WTC11 (cell line): ENCODE results near the gene LVRN. TPM values are rescaled to one million over a fixed set of nuclear protein-coding genes. Genes with fewer than 3 reads are reported as not detected.

ENCODE experiments used
- ATAC-seq: fragments of 200-7000 bp; cut with Tn5 transposase; 2 replicates; pipeline ENCODE4 v1.10.0; 2021; ENCODE audit warnings: mild to moderate bottlenecking, moderate library complexity
- CTCF ChIA-PET: fragments of 300-600 bp; sonication (Branson Sonifier 250); formaldehyde crosslinking; loops from one replicate; lab custom pipeline; 2021; ENCODE audit warnings: antibody characterized with exemption; lab: Charles Lee
- POLR2A ChIA-PET: fragments of 350-600 bp; sonication (Branson Sonifier 250); formaldehyde crosslinking; loops from one replicate; lab custom pipeline; 2021; ENCODE audit warnings: antibody characterized with exemption; lab: Charles Lee
- DNase-seq: peaks from one replicate; pipeline ENCODE4 v3.0.0; 2021; ENCODE audit warnings: low spot score
- H3K27ac Mint-ChIP-seq: 2 replicates; pipeline ENCODE4 v1.8.0; 2021; ENCODE audit warnings: mixed read lengths
- H3K27me3 Mint-ChIP-seq: 2 replicates; pipeline ENCODE4 v1.8.0; 2021; ENCODE audit warnings: low read depth, mild to moderate bottlenecking, moderate library complexity, mixed read lengths
- H3K36me3 Mint-ChIP-seq: 2 replicates; pipeline ENCODE4 v1.8.0; 2021; ENCODE audit warnings: mixed read lengths
- H3K4me1 Mint-ChIP-seq: 2 replicates; pipeline ENCODE4 v1.8.0; 2022; ENCODE audit warnings: mixed read lengths
- H3K4me3 Mint-ChIP-seq: 2 replicates; pipeline ENCODE4 v1.8.0; 2021; ENCODE audit warnings: mild to moderate bottlenecking, moderate library complexity, mixed read lengths
- H3K9me3 Mint-ChIP-seq: 2 replicates; pipeline ENCODE4 v1.8.0; 2021; ENCODE audit warnings: mixed read lengths
- CREM ChIP-seq: sonication (generic); formaldehyde crosslinking; IDR thresholded peaks from 2 replicates; pipeline ENCODE4 v1.8.1; 2022; ENCODE audit warnings: mild to moderate bottlenecking, missing genetic modification reagents, moderate library complexity
- IRF2 ChIP-seq: sonication (generic); formaldehyde crosslinking; IDR thresholded peaks from 2 replicates; pipeline ENCODE4 v1.8.0; 2022; ENCODE audit warnings: low read depth, missing genetic modification reagents, borderline replicate concordance
- JUN ChIP-seq: sonication (generic); formaldehyde crosslinking; IDR thresholded peaks from 2 replicates; pipeline ENCODE4 v1.8.0; 2023; ENCODE audit warnings: mild to moderate bottlenecking, missing genetic modification reagents
- MXD4 ChIP-seq: fragments of 250-450 bp; sonication (Bioruptor Pico); IDR thresholded peaks from 2 replicates; pipeline ENCODE4 v1.8.0; 2021; ENCODE audit warnings: mild to moderate bottlenecking, moderate library complexity, borderline replicate concordance
- SP1 ChIP-seq: sonication (generic); formaldehyde crosslinking; conservative IDR thresholded peaks from 2 replicates; pipeline ENCODE4 v1.8.1; 2022; ENCODE audit warnings: missing genetic modification reagents
- ZNF219 ChIP-seq: sonication (generic); formaldehyde crosslinking; IDR thresholded peaks from 2 replicates; pipeline ENCODE4 v1.8.0; 2023; ENCODE audit warnings: missing genetic modification reagents, mild to moderate bottlenecking, borderline replicate concordance
- ZNF396 ChIP-seq: fragments of 250-450 bp; sonication (Bioruptor Pico); IDR thresholded peaks from 2 replicates; pipeline ENCODE4 v1.8.0; 2021; ENCODE audit warnings: mild to moderate bottlenecking, moderate library complexity, borderline replicate concordance
- ZNF423 ChIP-seq: fragments of 250-450 bp; sonication (Bioruptor Pico); IDR thresholded peaks from 2 replicates; pipeline ENCODE4 v2.1.2; 2022; ENCODE audit warnings: mild to moderate bottlenecking, moderate library complexity
- total RNA-seq: library from RNA; stranded (reverse); gene quantifications from 3 replicates; pipeline ENCODE4 v1.2.3, GENCODE V29; 2021
- TF ChIP-seq, protein P1 (sequence below): sonication (generic); formaldehyde crosslinking; IDR thresholded peaks from 2 replicates; pipeline ENCODE4 v1.8.1; 2022; ENCODE audit warnings: mild to moderate bottlenecking, missing genetic modification reagents, moderate library complexity, borderline replicate concordance
- TF ChIP-seq, protein P2 (sequence below): sonication (generic); formaldehyde crosslinking; IDR thresholded peaks from 2 replicates; pipeline ENCODE4 v1.8.1; 2023; ENCODE audit warnings: mild to moderate bottlenecking, missing genetic modification reagents, borderline replicate concordance
- TF ChIP-seq, protein P3 (sequence below): sonication (generic); formaldehyde crosslinking; IDR thresholded peaks from 2 replicates; pipeline ENCODE4 v1.8.1; 2022; ENCODE audit warnings: missing genetic modification reagents, borderline replicate concordance
- TF ChIP-seq, protein P4 (sequence below): fragments of 250-450 bp; sonication (Bioruptor Pico); IDR thresholded peaks from 2 replicates; pipeline ENCODE4 v1.9.0; 2021; ENCODE audit warnings: mild to moderate bottlenecking, borderline replicate concordance
- TF ChIP-seq, protein P5 (sequence below): fragments of 200-600 bp; IDR thresholded peaks from 2 replicates; pipeline ENCODE4 v1.8.0; 2022; ENCODE audit warnings: antibody characterized with exemption
- TF ChIP-seq, protein P6 (sequence below): sonication (generic); formaldehyde crosslinking; IDR thresholded peaks from 2 replicates; pipeline ENCODE4 v1.8.0; 2022; ENCODE audit warnings: mild to moderate bottlenecking, missing genetic modification reagents
- TF ChIP-seq, protein P7 (sequence below): fragments of 250-450 bp; sonication (Bioruptor Pico); IDR thresholded peaks from 2 replicates; pipeline ENCODE4 v1.9.0; 2021; ENCODE audit warnings: mild to moderate bottlenecking
- TF ChIP-seq, protein P8 (sequence below): sonication (generic); formaldehyde crosslinking; IDR thresholded peaks from 2 replicates; pipeline ENCODE4 v1.8.1; 2023; ENCODE audit warnings: mild to moderate bottlenecking, missing genetic modification reagents

Gene LVRN
- total RNA-seq, 1 experiment from 2014 or later = 0.13 TPM

DNA sequence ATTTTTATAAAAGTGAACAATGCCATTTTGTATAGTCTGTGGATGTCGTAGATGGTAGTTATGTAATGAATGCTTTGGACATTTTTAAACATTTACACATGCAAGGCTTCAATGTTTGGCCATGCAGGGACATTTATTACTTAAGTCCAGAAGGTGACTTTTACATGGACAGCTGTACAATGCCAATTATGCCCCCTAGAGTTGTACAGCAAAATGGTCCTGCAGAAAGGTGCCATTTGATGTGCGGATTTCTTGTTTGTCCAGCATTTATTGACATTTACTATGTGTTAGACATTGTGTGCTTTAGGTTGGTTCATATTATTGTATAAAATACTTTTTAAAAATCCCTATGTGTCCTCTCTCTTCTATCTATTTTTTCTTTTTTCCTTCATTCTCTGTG, 100.1 kb downstream of the LVRN start (continued):
- TF ChIP-seq, protein P1, sequence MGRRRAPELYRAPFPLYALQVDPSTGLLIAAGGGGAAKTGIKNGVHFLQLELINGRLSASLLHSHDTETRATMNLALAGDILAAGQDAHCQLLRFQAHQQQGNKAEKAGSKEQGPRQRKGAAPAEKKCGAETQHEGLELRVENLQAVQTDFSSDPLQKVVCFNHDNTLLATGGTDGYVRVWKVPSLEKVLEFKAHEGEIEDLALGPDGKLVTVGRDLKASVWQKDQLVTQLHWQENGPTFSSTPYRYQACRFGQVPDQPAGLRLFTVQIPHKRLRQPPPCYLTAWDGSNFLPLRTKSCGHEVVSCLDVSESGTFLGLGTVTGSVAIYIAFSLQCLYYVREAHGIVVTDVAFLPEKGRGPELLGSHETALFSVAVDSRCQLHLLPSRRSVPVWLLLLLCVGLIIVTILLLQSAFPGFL (CRISPR knock-in tag) = no peak

DNA sequence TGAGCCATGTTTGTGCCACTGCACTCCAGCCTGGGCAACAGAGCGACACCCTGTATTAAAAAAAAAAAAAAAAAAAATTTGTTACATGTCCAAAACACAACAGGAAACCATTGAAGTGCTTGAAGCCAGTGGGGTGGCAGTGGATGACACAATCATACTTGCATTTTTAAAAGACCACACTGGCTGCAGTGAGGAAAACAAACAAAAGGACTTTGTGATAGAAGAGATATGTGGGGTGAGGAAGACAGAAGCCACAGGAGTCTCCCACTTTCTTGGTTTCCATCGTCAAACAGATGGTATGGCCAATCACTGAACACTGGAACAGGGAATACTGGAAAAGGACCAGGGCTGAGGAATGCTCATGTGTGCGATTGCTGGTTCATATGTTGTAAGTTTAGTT, 101.7 kb downstream of the LVRN start:
- ATAC-seq (no peak), DNase-seq (no peak)
- Mint-ChIP-seq H3K9me3 (no peaks in the 10 kb centered on the region), H3K27ac (no peak overlapping the region), H3K36me3 (no peaks in the 10 kb centered on the region), H3K27me3 (no peaks in the 10 kb centered on the region), H3K4me1 (peaks cover 2% of the 10 kb centered on the region; the same call in 1 of the 2 replicates), H3K4me3 (no peak overlapping the region)
- ChIA-PET POLR2A (no interaction called here), CTCF (no interaction called here)
- TF ChIP-seq, protein P2, sequence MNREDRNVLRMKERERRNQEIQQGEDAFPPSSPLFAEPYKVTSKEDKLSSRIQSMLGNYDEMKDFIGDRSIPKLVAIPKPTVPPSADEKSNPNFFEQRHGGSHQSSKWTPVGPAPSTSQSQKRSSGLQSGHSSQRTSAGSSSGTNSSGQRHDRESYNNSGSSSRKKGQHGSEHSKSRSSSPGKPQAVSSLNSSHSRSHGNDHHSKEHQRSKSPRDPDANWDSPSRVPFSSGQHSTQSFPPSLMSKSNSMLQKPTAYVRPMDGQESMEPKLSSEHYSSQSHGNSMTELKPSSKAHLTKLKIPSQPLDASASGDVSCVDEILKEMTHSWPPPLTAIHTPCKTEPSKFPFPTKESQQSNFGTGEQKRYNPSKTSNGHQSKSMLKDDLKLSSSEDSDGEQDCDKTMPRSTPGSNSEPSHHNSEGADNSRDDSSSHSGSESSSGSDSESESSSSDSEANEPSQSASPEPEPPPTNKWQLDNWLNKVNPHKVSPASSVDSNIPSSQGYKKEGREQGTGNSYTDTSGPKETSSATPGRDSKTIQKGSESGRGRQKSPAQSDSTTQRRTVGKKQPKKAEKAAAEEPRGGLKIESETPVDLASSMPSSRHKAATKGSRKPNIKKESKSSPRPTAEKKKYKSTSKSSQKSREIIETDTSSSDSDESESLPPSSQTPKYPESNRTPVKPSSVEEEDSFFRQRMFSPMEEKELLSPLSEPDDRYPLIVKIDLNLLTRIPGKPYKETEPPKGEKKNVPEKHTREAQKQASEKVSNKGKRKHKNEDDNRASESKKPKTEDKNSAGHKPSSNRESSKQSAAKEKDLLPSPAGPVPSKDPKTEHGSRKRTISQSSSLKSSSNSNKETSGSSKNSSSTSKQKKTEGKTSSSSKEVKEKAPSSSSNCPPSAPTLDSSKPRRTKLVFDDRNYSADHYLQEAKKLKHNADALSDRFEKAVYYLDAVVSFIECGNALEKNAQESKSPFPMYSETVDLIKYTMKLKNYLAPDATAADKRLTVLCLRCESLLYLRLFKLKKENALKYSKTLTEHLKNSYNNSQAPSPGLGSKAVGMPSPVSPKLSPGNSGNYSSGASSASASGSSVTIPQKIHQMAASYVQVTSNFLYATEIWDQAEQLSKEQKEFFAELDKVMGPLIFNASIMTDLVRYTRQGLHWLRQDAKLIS = no peak
- TF ChIP-seq, protein P3, sequence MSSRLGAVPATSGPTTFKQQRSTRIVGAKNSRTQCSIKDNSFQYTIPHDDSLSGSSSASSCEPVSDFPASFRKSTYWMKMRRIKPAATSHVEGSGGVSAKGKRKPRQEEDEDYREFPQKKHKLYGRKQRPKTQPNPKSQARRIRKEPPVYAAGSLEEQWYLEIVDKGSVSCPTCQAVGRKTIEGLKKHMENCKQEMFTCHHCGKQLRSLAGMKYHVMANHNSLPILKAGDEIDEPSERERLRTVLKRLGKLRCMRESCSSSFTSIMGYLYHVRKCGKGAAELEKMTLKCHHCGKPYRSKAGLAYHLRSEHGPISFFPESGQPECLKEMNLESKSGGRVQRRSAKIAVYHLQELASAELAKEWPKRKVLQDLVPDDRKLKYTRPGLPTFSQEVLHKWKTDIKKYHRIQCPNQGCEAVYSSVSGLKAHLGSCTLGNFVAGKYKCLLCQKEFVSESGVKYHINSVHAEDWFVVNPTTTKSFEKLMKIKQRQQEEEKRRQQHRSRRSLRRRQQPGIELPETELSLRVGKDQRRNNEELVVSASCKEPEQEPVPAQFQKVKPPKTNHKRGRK (CRISPR knock-in tag) = no peak
- TF ChIP-seq, protein P1 (CRISPR knock-in tag) = no peak
- no peak for TF ChIP-seq IRF2 (CRISPR knock-in tag)
- TF ChIP-seq ZNF423 (CRISPR knock-in tag) = no peak
- no peak for TF ChIP-seq CREM (CRISPR knock-in tag)
- TF ChIP-seq, protein P4, sequence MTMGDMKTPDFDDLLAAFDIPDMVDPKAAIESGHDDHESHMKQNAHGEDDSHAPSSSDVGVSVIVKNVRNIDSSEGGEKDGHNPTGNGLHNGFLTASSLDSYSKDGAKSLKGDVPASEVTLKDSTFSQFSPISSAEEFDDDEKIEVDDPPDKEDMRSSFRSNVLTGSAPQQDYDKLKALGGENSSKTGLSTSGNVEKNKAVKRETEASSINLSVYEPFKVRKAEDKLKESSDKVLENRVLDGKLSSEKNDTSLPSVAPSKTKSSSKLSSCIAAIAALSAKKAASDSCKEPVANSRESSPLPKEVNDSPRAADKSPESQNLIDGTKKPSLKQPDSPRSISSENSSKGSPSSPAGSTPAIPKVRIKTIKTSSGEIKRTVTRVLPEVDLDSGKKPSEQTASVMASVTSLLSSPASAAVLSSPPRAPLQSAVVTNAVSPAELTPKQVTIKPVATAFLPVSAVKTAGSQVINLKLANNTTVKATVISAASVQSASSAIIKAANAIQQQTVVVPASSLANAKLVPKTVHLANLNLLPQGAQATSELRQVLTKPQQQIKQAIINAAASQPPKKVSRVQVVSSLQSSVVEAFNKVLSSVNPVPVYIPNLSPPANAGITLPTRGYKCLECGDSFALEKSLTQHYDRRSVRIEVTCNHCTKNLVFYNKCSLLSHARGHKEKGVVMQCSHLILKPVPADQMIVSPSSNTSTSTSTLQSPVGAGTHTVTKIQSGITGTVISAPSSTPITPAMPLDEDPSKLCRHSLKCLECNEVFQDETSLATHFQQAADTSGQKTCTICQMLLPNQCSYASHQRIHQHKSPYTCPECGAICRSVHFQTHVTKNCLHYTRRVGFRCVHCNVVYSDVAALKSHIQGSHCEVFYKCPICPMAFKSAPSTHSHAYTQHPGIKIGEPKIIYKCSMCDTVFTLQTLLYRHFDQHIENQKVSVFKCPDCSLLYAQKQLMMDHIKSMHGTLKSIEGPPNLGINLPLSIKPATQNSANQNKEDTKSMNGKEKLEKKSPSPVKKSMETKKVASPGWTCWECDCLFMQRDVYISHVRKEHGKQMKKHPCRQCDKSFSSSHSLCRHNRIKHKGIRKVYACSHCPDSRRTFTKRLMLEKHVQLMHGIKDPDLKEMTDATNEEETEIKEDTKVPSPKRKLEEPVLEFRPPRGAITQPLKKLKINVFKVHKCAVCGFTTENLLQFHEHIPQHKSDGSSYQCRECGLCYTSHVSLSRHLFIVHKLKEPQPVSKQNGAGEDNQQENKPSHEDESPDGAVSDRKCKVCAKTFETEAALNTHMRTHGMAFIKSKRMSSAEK (CRISPR knock-in tag) = no peak
- no peak for TF ChIP-seq ZNF219 (CRISPR knock-in tag)
- TF ChIP-seq, protein P5, sequence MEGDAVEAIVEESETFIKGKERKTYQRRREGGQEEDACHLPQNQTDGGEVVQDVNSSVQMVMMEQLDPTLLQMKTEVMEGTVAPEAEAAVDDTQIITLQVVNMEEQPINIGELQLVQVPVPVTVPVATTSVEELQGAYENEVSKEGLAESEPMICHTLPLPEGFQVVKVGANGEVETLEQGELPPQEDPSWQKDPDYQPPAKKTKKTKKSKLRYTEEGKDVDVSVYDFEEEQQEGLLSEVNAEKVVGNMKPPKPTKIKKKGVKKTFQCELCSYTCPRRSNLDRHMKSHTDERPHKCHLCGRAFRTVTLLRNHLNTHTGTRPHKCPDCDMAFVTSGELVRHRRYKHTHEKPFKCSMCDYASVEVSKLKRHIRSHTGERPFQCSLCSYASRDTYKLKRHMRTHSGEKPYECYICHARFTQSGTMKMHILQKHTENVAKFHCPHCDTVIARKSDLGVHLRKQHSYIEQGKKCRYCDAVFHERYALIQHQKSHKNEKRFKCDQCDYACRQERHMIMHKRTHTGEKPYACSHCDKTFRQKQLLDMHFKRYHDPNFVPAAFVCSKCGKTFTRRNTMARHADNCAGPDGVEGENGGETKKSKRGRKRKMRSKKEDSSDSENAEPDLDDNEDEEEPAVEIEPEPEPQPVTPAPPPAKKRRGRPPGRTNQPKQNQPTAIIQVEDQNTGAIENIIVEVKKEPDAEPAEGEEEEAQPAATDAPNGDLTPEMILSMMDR = no peak
- no peak for TF ChIP-seq ZNF396 (CRISPR knock-in tag)
- TF ChIP-seq, protein P6, sequence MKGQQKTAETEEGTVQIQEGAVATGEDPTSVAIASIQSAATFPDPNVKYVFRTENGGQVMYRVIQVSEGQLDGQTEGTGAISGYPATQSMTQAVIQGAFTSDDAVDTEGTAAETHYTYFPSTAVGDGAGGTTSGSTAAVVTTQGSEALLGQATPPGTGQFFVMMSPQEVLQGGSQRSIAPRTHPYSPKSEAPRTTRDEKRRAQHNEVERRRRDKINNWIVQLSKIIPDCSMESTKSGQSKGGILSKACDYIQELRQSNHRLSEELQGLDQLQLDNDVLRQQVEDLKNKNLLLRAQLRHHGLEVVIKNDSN (CRISPR knock-in tag) = no peak
- TF ChIP-seq, protein P7, sequence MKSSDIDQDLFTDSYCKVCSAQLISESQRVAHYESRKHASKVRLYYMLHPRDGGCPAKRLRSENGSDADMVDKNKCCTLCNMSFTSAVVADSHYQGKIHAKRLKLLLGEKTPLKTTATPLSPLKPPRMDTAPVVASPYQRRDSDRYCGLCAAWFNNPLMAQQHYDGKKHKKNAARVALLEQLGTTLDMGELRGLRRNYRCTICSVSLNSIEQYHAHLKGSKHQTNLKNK (CRISPR knock-in tag) = no peak
- no peak for TF ChIP-seq SP1 (CRISPR knock-in tag)
- TF ChIP-seq, protein P8, sequence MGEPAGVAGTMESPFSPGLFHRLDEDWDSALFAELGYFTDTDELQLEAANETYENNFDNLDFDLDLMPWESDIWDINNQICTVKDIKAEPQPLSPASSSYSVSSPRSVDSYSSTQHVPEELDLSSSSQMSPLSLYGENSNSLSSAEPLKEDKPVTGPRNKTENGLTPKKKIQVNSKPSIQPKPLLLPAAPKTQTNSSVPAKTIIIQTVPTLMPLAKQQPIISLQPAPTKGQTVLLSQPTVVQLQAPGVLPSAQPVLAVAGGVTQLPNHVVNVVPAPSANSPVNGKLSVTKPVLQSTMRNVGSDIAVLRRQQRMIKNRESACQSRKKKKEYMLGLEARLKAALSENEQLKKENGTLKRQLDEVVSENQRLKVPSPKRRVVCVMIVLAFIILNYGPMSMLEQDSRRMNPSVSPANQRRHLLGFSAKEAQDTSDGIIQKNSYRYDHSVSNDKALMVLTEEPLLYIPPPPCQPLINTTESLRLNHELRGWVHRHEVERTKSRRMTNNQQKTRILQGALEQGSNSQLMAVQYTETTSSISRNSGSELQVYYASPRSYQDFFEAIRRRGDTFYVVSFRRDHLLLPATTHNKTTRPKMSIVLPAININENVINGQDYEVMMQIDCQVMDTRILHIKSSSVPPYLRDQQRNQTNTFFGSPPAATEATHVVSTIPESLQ (CRISPR knock-in tag) = no peak
- TF ChIP-seq MXD4 = no peak
- TF ChIP-seq JUN (CRISPR knock-in tag) = no peak
